AG10803 (cell line): ENCODE data around the gene ELAVL3.
"Not testable (repeated sequence)": the region's sequence is repeated elsewhere in the genome, so short reads cannot be mapped to it uniquely, and the experiment has no call there.

ENCODE experiments used
- DNase-seq: peaks from one replicate; pipeline ENCODE4 v3.0.0; 2010; ENCODE audit warnings: low read depth
- H3K4me3 ChIP-seq: 2 replicates; pipeline ENCODE4 v1.5.1; 2011; ENCODE audit warnings: mild to moderate bottlenecking, low read length, control low read depth
- CTCF ChIP-seq: conservative IDR thresholded peaks from 2 replicates; pipeline ENCODE4 v1.5.1; 2011; ENCODE audit warnings: mild to moderate bottlenecking, low read length, control low read depth, inconsistent platforms

Gene ELAVL3

GRCh38 chr19:11465600-11465999 lies 15.2 kb downstream of the ELAVL3 start:
- no peak for DNase-seq
- no peak overlapping the region for H3K4me3 ChIP-seq
- no peak for TF ChIP-seq CTCF

GRCh38 chr19:11464333-11465265 lies 16.2 kb downstream of the ELAVL3 start:
- no peak for DNase-seq
- no peak overlapping the region for H3K4me3 ChIP-seq
- TF ChIP-seq CTCF: no peak

- H3K4me3 ChIP-seq: no peak overlapping the region
- TF ChIP-seq CTCF: no peak
- no peak for DNase-seq
These were observed 17.5 kb downstream of the ELAVL3 start for GRCh38 chr19:11463391-11463790.

GRCh38 chr19:11461453-11461852 lies 19.4 kb downstream of the ELAVL3 start:
- DNase-seq: no peak

GRCh38 chr19:11460207-11460606 lies 20.6 kb downstream of the ELAVL3 start:
- no peak for TF ChIP-seq CTCF
- no peak for DNase-seq
- no peak overlapping the region for H3K4me3 ChIP-seq

More at GRCh38 chr19:11461453-11461852, 19.4 kb downstream of the ELAVL3 start:
- TF ChIP-seq CTCF: no peak
- no peak overlapping the region for H3K4me3 ChIP-seq

GRCh38 chr19:11458912-11459311 lies 21.9 kb downstream of the ELAVL3 start:
- DNase-seq, H3K4me3 ChIP-seq: not testable (repeated sequence)

- no peak for DNase-seq
- no peak overlapping the region for H3K4me3 ChIP-seq
- TF ChIP-seq CTCF: no peak
These were observed 22.5 kb downstream of the ELAVL3 start for GRCh38 chr19:11458236-11458900.
